GM21737 (cell line): Measurements from ENCODE around the gene AP4E1.
"Not testable (repeated sequence)": the region's sequence is repeated elsewhere in the genome, so short reads cannot be mapped to it uniquely, and the experiment has no call there.

Source experiments
- ATAC-seq: cut with Tn5 transposase; IDR thresholded peaks from one replicate; pipeline ENCODE4 v1.9.1; 2021; ENCODE audit warnings: mild to moderate bottlenecking, moderate library complexity; ENCODE audit not compliant: unreplicated experiment

Gene AP4E1

DNA sequence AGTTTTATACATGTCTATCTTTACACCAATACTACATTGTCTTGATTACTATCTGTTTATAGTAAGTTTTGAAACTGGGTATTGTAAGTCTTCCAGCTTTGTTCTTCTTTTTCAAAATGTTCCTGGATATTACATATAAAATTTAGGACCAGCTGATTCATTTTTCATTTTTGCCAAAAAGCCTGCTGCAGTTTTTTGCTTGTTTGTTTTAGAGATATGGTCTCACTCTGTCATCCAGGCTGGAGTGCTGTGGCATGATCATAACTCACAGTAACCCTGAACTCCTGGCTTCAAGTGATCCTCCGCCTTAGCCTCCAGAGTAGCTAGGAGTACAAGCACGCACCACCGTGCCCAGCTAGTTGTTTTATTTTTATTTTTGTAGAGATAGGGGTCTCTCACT, 20.4 kb upstream of the AP4E1 start:
- no peak for ATAC-seq

- ATAC-seq: no peak
Measured at GRCh38 chr15:50889589-50889988, 18.9 kb upstream of the AP4E1 start.

GRCh38 chr15:50890751-50891150, 17.7 kb upstream of the AP4E1 start:
- ATAC-seq: no peak

DNA sequence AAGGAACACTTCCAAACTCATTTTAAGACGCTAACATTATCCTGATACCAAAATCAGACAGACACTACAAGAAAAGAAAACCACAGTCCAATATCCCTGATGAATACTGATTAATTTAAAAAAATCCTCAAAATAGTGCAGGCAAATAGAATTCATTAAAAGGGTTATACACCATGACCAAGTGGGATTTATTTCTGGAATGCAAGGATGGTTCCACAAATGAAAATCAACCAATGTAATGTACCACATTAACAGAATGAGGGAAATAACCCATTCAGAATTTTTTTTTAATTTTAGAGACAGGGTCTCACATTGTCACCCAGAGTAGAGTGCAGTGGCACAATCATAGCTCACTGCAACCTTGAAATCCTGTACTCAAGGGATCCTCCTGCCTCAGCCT, 17.3 kb upstream of the AP4E1 start:
- no peak for ATAC-seq

GRCh38 chr15:50893976-50894375, 14.5 kb upstream of the AP4E1 start:
- ATAC-seq: no peak

- ATAC-seq: not testable (repeated sequence)
Measured at GRCh38 chr15:50901390-50901789, 7.1 kb upstream of the AP4E1 start.

GRCh38 chr15:50904211-50904610, 4.3 kb upstream of the AP4E1 start:
- no peak for ATAC-seq

DNA sequence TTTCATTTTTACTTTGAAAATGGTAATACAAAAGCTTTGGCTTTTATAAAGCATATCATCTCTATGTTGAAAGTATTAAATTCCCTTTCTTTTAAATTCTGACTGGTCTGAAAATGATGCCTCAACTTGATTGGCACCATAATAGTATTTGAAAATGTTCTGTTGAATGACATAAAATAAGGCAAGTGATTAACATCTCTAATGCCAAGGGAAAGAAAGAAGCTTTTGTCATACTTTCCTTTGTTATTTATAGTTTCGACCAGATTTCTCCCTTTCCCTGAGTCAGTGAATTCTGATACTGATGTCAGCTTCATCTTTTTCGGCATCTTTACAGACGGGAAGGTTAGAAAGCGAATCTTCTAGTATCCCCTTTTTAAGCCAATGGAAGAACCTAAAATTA, 3.4 kb upstream of the AP4E1 start:
- no peak for ATAC-seq

- ATAC-seq: peak; percentile 51
Measured at GRCh38 chr15:50906954-50907600, 1.4 kb upstream of the AP4E1 start.

DNA sequence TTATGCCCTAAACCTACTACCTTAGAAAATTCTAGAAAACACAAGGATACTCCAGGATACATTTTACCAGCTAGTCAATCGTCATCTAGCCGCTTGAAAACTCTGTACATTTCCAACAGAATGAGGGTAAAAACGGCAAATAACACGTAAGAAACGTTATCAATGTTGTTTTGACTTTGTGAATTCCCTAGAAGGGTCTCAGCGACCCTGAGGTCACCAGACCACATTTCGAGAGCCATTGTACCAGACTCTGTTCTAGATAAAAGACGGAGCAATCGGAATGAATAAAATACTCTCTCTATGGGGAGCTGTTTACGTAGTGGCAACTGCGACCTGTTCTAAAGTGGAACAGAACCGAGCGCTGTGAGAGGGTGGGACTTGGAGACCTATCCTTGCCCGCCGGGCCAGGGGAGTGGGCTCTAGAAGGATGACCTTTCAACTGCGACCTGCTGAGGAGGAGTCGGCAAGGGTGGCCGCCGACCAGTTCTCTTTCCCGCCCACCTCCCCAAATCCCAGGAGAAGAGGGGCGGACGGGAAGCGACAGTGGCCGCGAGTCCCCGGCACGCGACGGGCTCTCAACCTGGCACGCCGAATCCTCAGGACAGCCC, 778 bp upstream of the AP4E1 start:
- ATAC-seq: peak; percentile 14

GRCh38 chr15:50909010-50909317, 481 bp downstream of the AP4E1 start:
- no peak for ATAC-seq

DNA sequence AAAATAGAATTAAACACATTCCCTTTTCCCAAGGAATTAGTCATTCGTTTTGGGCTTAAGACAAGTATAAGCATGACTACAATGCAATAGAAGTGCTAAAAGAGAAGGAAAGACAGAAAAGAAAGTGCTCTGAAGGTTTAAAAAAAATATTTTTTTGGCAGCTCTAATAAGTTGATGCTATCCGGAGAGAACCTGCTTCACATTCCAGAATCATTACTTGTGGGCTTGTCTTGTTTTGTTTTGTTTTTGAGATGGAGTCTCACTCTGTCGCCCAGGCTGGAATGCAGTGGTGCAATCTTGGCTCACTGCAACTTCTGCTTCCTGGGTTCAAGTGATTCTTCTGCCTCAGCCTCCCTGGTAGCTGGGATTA, 1.9 kb downstream of the AP4E1 start:
- ATAC-seq: not testable (repeated sequence)

GRCh38 chr15:50911001-50911400, 2.5 kb downstream of the AP4E1 start:
- no peak for ATAC-seq

- ATAC-seq: no peak
Measured at GRCh38 chr15:50911621-50912020, 3.1 kb downstream of the AP4E1 start.

DNA sequence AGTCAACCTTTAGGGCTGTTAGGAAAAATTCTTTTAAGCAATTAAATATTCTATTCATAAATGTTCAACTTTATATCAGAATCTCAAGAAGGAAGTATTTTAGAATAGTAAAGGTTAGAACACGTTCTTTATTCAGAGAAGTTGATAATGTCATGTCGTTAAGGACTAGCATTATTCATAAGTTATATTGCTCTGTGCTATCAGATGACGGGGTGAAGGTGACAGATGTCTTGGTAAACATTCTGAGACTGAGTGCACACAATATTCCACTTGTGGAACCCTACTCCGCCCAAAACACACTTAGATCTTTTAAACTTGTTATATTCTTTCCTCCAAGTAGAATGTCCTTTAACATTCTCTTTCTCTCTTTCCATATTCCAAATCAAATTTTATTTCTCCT, 7.9 kb downstream of the AP4E1 start:
- ATAC-seq: no peak

DNA sequence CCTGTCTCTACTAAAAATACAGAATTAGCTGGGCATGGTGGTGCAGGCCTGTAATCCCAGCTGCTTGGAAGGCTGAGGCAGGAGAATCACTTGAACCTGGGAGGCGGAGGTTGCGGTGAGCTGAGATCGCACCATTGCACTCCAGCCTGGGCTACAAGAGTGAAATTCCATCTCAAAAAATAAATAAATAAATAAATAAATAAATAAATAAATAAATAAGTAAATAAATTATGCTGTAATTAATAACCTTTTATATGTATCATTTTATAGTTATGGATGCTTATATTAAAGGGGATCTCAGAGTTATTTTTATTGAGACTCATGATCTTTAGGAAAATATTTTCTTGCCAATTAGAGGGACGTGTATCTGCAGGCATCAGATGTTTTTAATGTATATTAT, 10.9 kb downstream of the AP4E1 start:
- not testable (repeated sequence) for ATAC-seq

GRCh38 chr15:50925281-50925680, 16.8 kb downstream of the AP4E1 start:
- no peak for ATAC-seq

DNA sequence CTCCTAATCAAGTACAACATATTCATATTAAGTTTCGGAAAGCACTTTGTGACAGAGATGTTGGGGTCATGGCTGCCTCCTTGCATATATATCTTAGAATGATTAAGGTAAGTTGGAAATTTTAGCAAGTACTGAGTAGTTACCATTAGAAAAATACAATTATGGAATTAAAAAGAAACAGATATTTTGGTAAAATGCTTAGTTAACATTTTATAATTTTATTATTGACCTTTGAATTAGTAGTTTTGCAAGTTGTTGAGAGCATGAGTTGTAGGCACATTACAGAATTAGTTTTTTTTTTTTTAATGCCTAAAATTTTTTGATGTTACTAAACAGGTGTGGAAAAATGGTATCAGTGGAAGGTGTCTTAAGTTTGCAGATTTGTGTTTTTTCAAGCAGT, 20.6 kb downstream of the AP4E1 start:
- no peak for ATAC-seq

- no peak for ATAC-seq
Measured at GRCh38 chr15:50930792-50931191, 22.3 kb downstream of the AP4E1 start.

DNA sequence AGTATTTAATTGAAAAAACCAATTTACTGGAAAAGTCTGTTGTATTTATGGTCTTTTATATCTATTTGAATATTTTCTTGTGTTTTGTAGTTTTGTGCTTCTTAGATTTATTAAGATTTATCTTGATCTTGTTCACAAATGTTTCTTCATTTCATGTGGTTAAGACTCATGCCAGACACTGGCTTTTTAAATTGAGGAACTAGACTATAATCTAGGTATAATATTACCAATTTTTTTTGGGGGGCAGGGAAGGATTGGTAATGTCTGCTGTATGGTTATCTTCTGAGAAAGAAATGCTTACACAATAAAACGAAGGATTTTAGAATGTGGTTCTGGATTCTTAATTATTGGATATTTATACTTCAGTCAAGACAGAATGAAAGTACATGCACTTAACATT, 24.9 kb downstream of the AP4E1 start:
- ATAC-seq: no peak

GRCh38 chr15:50938525-50938924, 30.0 kb downstream of the AP4E1 start:
- no peak for ATAC-seq

DNA sequence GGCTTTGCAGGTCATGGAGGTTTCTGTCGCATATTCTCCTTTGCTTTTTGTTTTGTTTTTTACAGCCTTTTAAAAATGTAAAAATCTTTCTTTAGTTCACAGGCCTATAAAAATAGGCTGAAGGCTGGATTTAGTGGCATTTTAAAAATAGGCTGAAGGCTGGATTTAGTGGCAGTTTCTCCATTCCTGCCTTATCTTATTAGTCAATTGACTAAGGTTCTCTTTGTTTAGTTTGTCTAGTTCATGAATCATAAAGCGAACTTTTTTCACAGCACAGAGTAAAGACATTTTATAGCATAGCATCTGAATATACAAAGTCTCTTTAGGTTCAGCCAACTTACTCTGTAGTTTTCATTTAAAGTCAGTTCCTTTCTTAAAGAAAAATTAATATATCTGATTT, 31.4 kb downstream of the AP4E1 start:
- ATAC-seq: no peak

DNA sequence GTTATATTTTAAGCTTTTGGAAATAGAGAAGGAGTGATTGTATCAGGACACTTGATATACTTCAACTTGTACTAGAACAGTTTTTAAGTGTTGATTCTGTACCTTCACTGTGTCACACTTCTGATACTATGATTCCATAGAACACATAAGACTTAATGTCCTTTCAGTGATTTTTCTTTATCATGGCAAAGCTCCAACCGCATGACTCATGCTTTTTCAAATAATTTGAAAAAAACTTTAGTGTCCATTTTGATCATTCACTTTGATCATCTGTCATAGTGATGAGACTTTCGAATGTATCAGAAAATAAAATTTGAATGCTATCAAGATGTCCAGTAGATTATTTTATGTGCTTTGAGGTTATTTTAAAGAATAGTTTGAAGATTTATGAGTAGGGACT, 32.0 kb downstream of the AP4E1 start:
- ATAC-seq: no peak
